A673 (cell line): ENCODE results near the gene SOX5.

Experiments used
- EZH2 ChIP-seq: fragments of 200-600 bp; sonication (generic); IDR thresholded peaks from 2 replicates; pipeline ENCODE4 v1.6.1; 2017; ENCODE audit warnings: borderline replicate concordance, low read depth, mild to moderate bottlenecking, mixed read lengths, antibody characterized with exemption, low read length; ENCODE audit not compliant: poor library complexity, severe bottlenecking
- TF ChIP-seq, protein P1 (sequence below): fragments of 300-800, 200-600 bp; sonication (generic); conservative IDR thresholded peaks from 2 replicates; pipeline ENCODE4 v1.5.1; 2017; ENCODE audit warnings: low read depth, mild to moderate bottlenecking, antibody characterized with exemption, low read length, moderate library complexity, mixed read lengths

DNA sequence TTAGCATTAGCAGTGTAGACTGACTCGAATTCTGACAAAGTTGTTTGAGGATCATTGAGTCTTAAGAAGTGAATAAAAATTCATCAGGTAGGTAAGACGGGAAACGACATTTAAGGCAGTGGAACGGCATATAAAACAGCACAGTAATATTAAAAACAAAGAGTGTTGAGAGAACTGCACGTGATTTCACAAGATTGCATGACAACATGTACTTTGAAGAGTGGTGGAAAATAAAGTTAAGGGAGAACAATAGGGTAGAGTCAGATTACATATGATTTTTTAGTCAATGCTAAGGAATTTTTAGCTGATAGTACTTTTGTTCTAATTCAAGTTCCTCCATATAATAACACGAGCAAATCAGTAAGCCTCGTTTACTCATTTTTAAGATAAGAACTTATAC lies 115.4 kb downstream of the SOX5 start:
- TF ChIP-seq EZH2: no peak
- TF ChIP-seq, protein P1, sequence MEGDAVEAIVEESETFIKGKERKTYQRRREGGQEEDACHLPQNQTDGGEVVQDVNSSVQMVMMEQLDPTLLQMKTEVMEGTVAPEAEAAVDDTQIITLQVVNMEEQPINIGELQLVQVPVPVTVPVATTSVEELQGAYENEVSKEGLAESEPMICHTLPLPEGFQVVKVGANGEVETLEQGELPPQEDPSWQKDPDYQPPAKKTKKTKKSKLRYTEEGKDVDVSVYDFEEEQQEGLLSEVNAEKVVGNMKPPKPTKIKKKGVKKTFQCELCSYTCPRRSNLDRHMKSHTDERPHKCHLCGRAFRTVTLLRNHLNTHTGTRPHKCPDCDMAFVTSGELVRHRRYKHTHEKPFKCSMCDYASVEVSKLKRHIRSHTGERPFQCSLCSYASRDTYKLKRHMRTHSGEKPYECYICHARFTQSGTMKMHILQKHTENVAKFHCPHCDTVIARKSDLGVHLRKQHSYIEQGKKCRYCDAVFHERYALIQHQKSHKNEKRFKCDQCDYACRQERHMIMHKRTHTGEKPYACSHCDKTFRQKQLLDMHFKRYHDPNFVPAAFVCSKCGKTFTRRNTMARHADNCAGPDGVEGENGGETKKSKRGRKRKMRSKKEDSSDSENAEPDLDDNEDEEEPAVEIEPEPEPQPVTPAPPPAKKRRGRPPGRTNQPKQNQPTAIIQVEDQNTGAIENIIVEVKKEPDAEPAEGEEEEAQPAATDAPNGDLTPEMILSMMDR: no peak
